Epithelial cell of esophagus (primary cell): ENCODE data around the gene PKHD1.

Experiments
- DNase-seq: peaks from one replicate; pipeline ENCODE4 v3.0.0; 2010; ENCODE audit warnings: low read depth
- H3K4me3 ChIP-seq: 2 replicates; pipeline ENCODE4 v1.5.1; 2011; ENCODE audit warnings: mild to moderate bottlenecking, low read length, control low read depth
- TF ChIP-seq, protein P1 (sequence below): IDR thresholded peaks from 2 replicates; pipeline ENCODE4 v1.5.1; 2011; ENCODE audit warnings: low read depth, mild to moderate bottlenecking, low read length, control low read depth, inconsistent platforms; ENCODE audit not compliant: insufficient read depth; ENCODE audit errors: missing control alignments

The PKHD1 gene

DNA sequence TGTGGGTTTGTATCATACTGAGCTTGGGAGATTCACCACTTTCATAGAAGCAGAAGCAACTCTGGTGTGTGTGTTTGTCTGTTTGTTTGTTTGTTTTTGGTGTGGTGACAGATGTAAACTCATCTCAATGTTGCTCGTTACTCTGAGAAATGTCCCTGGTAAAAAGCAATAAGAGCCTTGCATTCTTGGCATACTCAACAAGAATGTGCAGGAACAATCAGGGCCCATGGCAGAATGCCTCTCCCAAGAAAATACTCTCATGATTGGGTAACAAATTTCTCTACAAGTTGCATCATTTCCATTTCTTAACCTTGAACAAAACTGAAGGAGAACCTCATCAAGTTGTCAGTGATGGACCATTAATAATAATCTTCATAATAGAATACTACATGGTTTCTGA lies 43.0 kb upstream of the PKHD1 start:
- peak; percentile 20 for DNase-seq
- TF ChIP-seq, protein P1, sequence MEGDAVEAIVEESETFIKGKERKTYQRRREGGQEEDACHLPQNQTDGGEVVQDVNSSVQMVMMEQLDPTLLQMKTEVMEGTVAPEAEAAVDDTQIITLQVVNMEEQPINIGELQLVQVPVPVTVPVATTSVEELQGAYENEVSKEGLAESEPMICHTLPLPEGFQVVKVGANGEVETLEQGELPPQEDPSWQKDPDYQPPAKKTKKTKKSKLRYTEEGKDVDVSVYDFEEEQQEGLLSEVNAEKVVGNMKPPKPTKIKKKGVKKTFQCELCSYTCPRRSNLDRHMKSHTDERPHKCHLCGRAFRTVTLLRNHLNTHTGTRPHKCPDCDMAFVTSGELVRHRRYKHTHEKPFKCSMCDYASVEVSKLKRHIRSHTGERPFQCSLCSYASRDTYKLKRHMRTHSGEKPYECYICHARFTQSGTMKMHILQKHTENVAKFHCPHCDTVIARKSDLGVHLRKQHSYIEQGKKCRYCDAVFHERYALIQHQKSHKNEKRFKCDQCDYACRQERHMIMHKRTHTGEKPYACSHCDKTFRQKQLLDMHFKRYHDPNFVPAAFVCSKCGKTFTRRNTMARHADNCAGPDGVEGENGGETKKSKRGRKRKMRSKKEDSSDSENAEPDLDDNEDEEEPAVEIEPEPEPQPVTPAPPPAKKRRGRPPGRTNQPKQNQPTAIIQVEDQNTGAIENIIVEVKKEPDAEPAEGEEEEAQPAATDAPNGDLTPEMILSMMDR = no peak
- H3K4me3 ChIP-seq = no peak overlapping the region

DNA sequence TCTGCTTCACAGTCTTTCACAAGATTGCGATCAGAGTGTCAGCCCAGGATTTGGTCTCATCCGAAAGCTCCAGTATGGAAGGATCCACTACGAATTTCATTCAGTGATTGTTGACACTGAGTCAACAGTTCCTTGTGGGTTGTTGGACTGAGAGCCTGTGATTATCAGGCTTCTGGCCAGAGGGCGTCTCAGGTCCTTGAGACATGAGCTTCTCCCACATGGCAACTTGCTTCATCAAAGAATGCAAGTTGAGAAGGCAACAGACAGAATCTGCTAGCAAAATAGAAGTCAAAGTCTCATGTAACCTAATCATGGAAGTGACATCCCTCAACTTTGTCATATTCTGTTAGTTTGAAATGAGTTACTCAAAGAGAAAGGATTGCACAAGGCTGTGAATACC lies 40.5 kb upstream of the PKHD1 start:
- DNase-seq = no peak
- H3K4me3 ChIP-seq = no peak overlapping the region
- TF ChIP-seq, protein P1 = no peak

DNA sequence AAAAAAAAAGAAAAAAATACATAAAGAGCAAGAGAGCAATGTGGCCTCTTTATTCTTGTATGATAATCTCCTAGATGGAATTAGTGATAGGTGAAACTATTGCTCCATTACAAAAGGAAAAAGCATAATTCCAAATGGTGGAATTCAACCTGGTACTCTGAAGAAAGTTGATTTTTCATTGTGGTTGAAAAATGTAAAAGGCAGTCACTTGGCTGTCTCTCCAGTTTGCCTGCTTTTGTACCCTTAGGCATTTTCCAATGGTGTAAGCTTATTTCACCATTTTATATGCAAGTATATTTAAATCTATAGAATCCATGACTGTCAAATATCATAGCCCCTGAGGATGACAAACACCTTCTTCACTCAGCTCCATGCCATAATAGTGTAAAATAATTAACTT lies 38.8 kb upstream of the PKHD1 start:
- peak; percentile 39 for DNase-seq
- H3K4me3 ChIP-seq = no peak overlapping the region
- TF ChIP-seq, protein P1 = no peak

DNA sequence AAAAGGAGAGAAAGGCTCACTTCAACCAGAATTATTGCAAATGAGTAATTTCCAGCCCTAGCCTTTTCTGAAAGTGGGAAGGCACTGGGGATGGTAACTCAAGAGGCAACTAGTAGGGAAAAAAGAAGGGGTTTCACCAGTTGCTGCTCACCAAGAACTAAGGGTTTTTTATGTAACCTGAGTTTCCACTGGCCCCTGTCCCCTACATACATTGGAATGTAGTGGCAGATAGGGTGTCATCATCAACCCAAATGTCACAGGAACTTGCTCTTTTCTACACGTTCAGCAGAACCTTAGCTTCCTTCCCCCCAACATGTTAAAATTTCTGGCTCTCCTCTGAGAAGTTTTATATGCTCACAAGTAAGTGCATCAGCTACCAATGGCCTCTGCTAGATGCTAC lies 38.2 kb upstream of the PKHD1 start:
- DNase-seq = no peak
- TF ChIP-seq, protein P1 = no peak
- no peak overlapping the region for H3K4me3 ChIP-seq

DNA sequence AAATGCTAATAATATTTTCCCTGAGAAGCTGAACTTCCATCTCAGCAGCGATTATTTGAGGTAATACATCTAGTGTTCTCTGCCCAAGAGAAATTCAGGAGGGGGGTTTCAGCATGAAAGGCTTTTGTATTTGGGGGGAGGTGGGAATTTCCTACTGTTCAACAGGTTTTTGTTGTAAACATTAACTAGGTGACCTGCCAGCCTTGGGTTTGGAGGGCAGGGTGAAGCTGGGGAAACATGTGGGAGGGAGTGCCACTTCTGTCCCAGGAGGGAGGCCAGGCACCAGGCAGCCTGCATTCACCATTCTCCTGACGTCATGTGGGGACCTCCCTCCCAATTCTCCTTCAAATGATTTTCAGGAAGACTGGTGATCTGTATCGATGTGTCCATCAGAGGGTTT lies 37.7 kb upstream of the PKHD1 start:
- no peak for DNase-seq
- no peak overlapping the region for H3K4me3 ChIP-seq
- TF ChIP-seq, protein P1 = no peak

DNA sequence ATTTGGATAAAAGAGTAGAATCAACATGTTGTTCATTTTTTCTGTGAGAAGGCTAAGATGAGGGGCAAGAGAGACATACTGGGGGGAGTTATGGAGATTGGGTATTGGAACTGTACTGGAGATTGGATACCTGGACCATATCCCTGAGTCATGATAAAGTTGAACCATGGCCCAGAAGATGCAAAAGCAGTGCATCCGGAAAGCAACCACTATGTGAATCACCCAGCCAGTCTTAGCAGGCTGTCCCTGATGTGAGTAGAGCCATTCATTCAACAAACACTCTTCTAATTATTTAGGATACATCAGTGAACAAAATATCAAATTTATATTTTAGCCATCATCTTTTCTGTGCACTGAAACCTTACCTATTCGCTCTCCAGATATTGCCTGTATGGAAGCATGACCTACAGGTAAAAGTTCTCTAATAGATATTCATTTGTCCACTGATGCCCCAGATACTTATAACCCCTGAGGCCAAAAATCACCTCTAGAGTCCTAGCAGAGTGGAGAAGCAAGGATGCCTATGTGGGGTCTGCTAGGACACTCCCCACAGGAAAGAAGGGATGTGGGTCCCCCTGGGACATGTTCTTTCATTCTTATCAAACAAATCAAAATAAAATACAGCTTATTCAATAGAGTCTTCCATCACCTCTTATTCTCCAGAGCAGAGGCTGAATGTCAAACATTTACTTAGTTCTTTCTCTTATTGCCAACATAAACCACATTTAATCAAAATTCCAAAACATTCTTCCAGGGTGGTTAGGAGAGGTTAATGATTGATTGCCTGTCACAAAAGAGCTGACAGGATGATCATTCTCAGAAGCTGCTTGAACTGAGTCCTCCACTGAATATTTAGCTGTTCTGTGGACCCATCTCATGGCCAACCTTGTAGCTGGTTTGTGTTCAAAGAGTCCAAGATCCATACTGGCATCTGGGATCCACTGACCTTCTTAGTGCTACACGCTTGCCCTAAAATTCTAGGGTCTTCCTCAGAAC lies 37.0 kb upstream of the PKHD1 start:
- no peak for DNase-seq
- TF ChIP-seq, protein P1 = no peak
- no peak overlapping the region for H3K4me3 ChIP-seq
